ENCODE measurements around the gene CROCC.

CROCC gene

GRCh38 chr1:16978567-16979474 is 57.1 kb downstream of the CROCC start:
- Histone ChIP-seq H3K4me3 (ENCODE audit: low read length) (peak overlapping the region; percentile 68; the same call in 1 of the 2 replicates), H3K4me1 (ENCODE audit: control insufficient read depth, insufficient read depth, low read length) (peaks cover 15% of the 10 kb centered on the region), H3K27ac (ENCODE audit: low read length) (no peak overlapping the region), H3K36me3 (ENCODE audit: control insufficient read depth, insufficient read depth, low read length) (peaks cover 20% of the 10 kb centered on the region), H3K27me3 (ENCODE audit: control insufficient read depth, insufficient read depth, low read length) (no peaks in the 10 kb centered on the region), H3K9me3 (ENCODE audit: control insufficient read depth, insufficient read depth, low read length) (no peaks in the 10 kb centered on the region)
- DNase-seq (ENCODE audit: low read depth, low spot score): no peak
- WGBS (ENCODE audit: insufficient coverage, insufficient read length): no CpG with 5 or more reads among the region's 20 CpGs

- DNase-seq (ENCODE audit: low read depth, low spot score): no peak
- H3K4me3 ChIP-seq (ENCODE audit: low read length): peak overlapping the region; percentile 68; the same call in 1 of the 2 replicates
- no peaks in the 10 kb centered on the region for H3K9me3 ChIP-seq (ENCODE audit: control insufficient read depth, insufficient read depth, low read length)
- no peak overlapping the region for H3K27ac ChIP-seq (ENCODE audit: low read length)
- WGBS (ENCODE audit: insufficient coverage, insufficient read length): no CpG with 5 or more reads among the region's 44 CpGs
- H3K36me3 ChIP-seq (ENCODE audit: control insufficient read depth, insufficient read depth, low read length): peaks cover 20% of the 10 kb centered on the region
- no peaks in the 10 kb centered on the region for H3K27me3 ChIP-seq (ENCODE audit: control insufficient read depth, insufficient read depth, low read length)
- H3K4me1 ChIP-seq (ENCODE audit: control insufficient read depth, insufficient read depth, low read length): peaks cover 15% of the 10 kb centered on the region
Observed at GRCh38 chr1:16979475-16980327, 58.0 kb downstream of the CROCC start.

- H3K4me3 ChIP-seq (ENCODE audit: low read length): peak within 1 kb of the TSS; percentile 68
- peaks cover 15% of the 10 kb centered on the region for H3K4me1 ChIP-seq (ENCODE audit: control insufficient read depth, insufficient read depth, low read length)
- no CpG with 5 or more reads among the region's 53 CpGs for WGBS (ENCODE audit: insufficient coverage, insufficient read length)
- no peaks in the 10 kb centered on the region for H3K27me3 ChIP-seq (ENCODE audit: control insufficient read depth, insufficient read depth, low read length)
- no peaks in the 10 kb centered on the region for H3K9me3 ChIP-seq (ENCODE audit: control insufficient read depth, insufficient read depth, low read length)
- H3K27ac ChIP-seq (ENCODE audit: low read length): no peak within 1 kb of the TSS
- no peak for DNase-seq (ENCODE audit: low read depth, low spot score)
- peaks cover 20% of the 10 kb centered on the region for H3K36me3 ChIP-seq (ENCODE audit: control insufficient read depth, insufficient read depth, low read length)
Observed at GRCh38 chr1:16980473-16981268, 58.9 kb downstream of the CROCC start, which contains the start of gene MFAP2. Gene MFAP2 (minus strand): TSS chr1:16980620. CDS start chr1:16978273, 2,347 bp downstream.

GRCh38 chr1:16981269-16981849 is 59.6 kb downstream of the CROCC start:
- Histone ChIP-seq H3K27me3 (ENCODE audit: control insufficient read depth, insufficient read depth, low read length) (no peaks in the 10 kb centered on the region), H3K4me3 (ENCODE audit: low read length) (no peak overlapping the region), H3K36me3 (ENCODE audit: control insufficient read depth, insufficient read depth, low read length) (peaks cover 20% of the 10 kb centered on the region), H3K27ac (ENCODE audit: low read length) (no peak overlapping the region), H3K9me3 (ENCODE audit: control insufficient read depth, insufficient read depth, low read length) (no peaks in the 10 kb centered on the region), H3K4me1 (ENCODE audit: control insufficient read depth, insufficient read depth, low read length) (peaks cover 15% of the 10 kb centered on the region)
- DNase-seq (ENCODE audit: low read depth, low spot score): no peak
- no CpG with 5 or more reads among the region's 10 CpGs for WGBS (ENCODE audit: insufficient coverage, insufficient read length)

- Histone ChIP-seq H3K9me3 (ENCODE audit: control insufficient read depth, insufficient read depth, low read length) (no peaks in the 10 kb centered on the region), H3K4me1 (ENCODE audit: control insufficient read depth, insufficient read depth, low read length) (peaks cover 13% of the 10 kb centered on the region), H3K36me3 (ENCODE audit: control insufficient read depth, insufficient read depth, low read length) (peaks cover 12% of the 10 kb centered on the region), H3K4me3 (ENCODE audit: low read length) (no peak overlapping the region), H3K27me3 (ENCODE audit: control insufficient read depth, insufficient read depth, low read length) (no peaks in the 10 kb centered on the region), H3K27ac (ENCODE audit: low read length) (no peak overlapping the region)
- no peak for DNase-seq (ENCODE audit: low read depth, low spot score)
- WGBS (ENCODE audit: insufficient coverage, insufficient read length): no CpG with 5 or more reads among the region's 11 CpGs
Observed at GRCh38 chr1:16982902-16983301, 61.2 kb downstream of the CROCC start.

GRCh38 chr1:16983649-16984048 is 61.9 kb downstream of the CROCC start:
- Histone ChIP-seq H3K4me3 (ENCODE audit: low read length) (no peak overlapping the region), H3K36me3 (ENCODE audit: control insufficient read depth, insufficient read depth, low read length) (peaks cover 8% of the 10 kb centered on the region), H3K9me3 (ENCODE audit: control insufficient read depth, insufficient read depth, low read length) (no peaks in the 10 kb centered on the region), H3K27ac (ENCODE audit: low read length) (no peak overlapping the region), H3K27me3 (ENCODE audit: control insufficient read depth, insufficient read depth, low read length) (no peaks in the 10 kb centered on the region), H3K4me1 (ENCODE audit: control insufficient read depth, insufficient read depth, low read length) (peaks cover 8% of the 10 kb centered on the region)
- WGBS (ENCODE audit: insufficient coverage, insufficient read length): no CpG with 5 or more reads among the region's 4 CpGs
- no peak for DNase-seq (ENCODE audit: low read depth, low spot score)

- DNase-seq (ENCODE audit: low read depth, low spot score): no peak
- peaks cover 7% of the 10 kb centered on the region for H3K36me3 ChIP-seq (ENCODE audit: control insufficient read depth, insufficient read depth, low read length)
- H3K27me3 ChIP-seq (ENCODE audit: control insufficient read depth, insufficient read depth, low read length): no peaks in the 10 kb centered on the region
- H3K9me3 ChIP-seq (ENCODE audit: control insufficient read depth, insufficient read depth, low read length): no peaks in the 10 kb centered on the region
- no peak overlapping the region for H3K27ac ChIP-seq (ENCODE audit: low read length)
- no peak overlapping the region for H3K4me3 ChIP-seq (ENCODE audit: low read length)
- 0 out of 2 replicates have a peak, but pooled peaks cover 4% of the 10 kb centered on the region for H3K4me1 ChIP-seq (ENCODE audit: control insufficient read depth, insufficient read depth, low read length)
- WGBS (ENCODE audit: insufficient coverage, insufficient read length): no CpG with 5 or more reads among the region's 7 CpGs
Observed at GRCh38 chr1:16984717-16985116, 63.0 kb downstream of the CROCC start.

GRCh38 chr1:16986113-16986512 is 64.4 kb downstream of the CROCC start:
- Histone ChIP-seq H3K4me3 (ENCODE audit: low read length) (no peak overlapping the region), H3K27ac (ENCODE audit: low read length) (no peak overlapping the region), H3K27me3 (ENCODE audit: control insufficient read depth, insufficient read depth, low read length) (no peaks in the 10 kb centered on the region), H3K36me3 (ENCODE audit: control insufficient read depth, insufficient read depth, low read length) (peaks cover 7% of the 10 kb centered on the region), H3K4me1 (ENCODE audit: control insufficient read depth, insufficient read depth, low read length) (0 out of 2 replicates have a peak, but pooled peaks cover 2% of the 10 kb centered on the region), H3K9me3 (ENCODE audit: control insufficient read depth, insufficient read depth, low read length) (no peaks in the 10 kb centered on the region)
- no peak for DNase-seq (ENCODE audit: low read depth, low spot score)
- WGBS (ENCODE audit: insufficient coverage, insufficient read length): no CpG with 5 or more reads among the region's 19 CpGs

GRCh38 chr1:16986560-16986959 is 64.8 kb downstream of the CROCC start:
- H3K36me3 ChIP-seq (ENCODE audit: control insufficient read depth, insufficient read depth, low read length): peaks cover 7% of the 10 kb centered on the region

More at GRCh38 chr1:16986560-16986959, 64.8 kb downstream of the CROCC start:
- DNase-seq (ENCODE audit: low read depth, low spot score): no peak
- no peak overlapping the region for H3K27ac ChIP-seq (ENCODE audit: low read length)
- H3K9me3 ChIP-seq (ENCODE audit: control insufficient read depth, insufficient read depth, low read length): no peaks in the 10 kb centered on the region
- WGBS (ENCODE audit: insufficient coverage, insufficient read length): no CpG with 5 or more reads among the region's 23 CpGs
- H3K4me1 ChIP-seq (ENCODE audit: control insufficient read depth, insufficient read depth, low read length): 0 out of 2 replicates have a peak, but pooled peaks cover 2% of the 10 kb centered on the region
- no peak overlapping the region for H3K4me3 ChIP-seq (ENCODE audit: low read length)
- no peaks in the 10 kb centered on the region for H3K27me3 ChIP-seq (ENCODE audit: control insufficient read depth, insufficient read depth, low read length)
